ENCODE results near the gene KCTD15.

Gene KCTD15

DNA sequence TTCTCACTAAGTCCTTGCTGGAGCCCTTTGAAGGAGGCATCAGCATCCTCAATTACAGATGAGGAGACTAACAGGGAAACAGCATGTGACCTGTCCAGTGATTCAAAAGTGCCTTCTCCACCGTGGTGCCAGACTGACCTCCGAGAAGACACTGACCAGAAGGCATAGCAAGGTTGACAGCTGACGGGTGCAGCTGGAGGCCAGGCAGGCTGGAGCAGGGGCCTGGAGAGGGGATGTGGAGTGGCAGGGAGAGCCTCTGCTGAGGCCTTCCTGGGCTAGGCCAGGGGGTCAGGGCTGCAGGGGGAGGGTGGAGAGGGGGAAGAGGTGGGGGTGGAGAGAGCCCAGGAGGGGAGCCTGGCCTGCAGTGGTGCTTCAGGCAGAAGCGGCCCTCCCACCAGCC, 66.3 kb downstream of the KCTD15 start:
- no peak for DNase-seq

DNA sequence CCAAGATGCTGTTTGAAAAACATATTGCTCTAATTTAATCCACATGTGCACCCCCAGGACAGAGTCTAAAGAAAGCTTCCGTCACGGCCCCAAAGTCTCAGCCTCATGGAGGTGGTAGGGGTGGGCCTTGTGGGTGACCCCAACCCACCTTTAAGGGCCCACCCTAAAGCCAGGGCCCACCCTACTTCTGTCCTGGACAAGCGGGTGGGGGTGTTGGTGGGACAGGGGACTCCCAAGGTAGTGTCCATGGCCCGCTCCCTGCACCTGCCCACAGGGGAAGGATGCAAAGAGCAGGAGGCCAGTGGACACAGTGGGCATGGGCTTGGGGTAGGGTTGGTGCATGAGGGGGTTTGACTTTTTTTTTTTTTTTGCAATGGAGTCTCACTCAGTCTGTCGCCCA, 66.8 kb downstream of the KCTD15 start:
- no peak for DNase-seq

DNA sequence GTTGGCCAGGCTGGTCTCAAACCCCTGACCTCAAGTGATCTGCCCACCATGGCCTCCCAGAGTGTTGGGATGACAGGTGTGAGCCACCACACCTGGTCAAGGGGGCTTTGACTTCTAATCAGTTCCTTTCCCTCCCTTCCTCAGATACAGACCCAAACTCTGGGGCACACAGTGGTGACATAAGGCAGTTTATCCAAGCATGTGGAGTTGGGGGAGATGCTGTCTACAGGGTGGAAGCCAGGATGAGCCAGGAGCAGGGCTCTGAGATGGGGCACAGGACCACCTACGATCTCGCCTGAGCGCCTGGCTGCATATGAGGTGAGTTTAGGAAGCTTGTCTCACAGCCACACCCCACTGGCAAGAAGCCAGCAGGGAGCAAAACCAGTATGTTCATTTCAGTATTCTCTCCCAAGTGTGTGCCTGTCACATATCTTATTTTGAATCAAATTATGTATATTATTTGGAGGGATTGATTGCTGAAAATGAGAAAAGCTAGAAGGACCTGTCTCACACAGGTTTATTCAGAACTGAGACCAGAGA, 67.7 kb downstream of the KCTD15 start:
- DNase-seq, result no peak

DNA sequence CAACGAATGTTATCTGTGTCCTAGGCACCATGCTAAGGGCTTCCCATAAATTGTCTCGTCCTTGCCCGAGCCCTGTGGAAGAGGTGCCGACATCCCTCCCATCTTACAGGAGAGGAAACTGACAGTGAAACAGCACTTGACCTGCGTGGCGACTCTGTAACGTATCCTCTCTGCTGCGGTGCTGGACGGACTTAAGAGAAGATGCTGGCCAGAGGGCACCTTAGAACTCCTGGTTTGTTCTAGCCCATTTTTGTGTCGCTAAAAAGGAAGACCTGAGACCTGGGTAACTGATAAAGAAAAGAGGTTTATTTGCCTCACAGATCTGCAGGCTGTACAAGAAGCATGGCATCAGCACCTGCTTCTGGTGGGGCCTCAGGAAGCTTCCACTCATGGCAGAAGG, 68.6 kb downstream of the KCTD15 start:
- no peak for DNase-seq
